ENCODE measurements around the gene VTI1A.
"Not testable (repeated sequence)": the region's sequence is repeated elsewhere in the genome, so short reads cannot be mapped to it uniquely, and the experiment has no call there.

VTI1A gene

GRCh38 chr10:112461029-112461887 lies 14.2 kb downstream of the VTI1A start:
- ChIA-PET POLR2A (interaction anchor here (0.5 kb wide), 1 partner anchor 82 kb away, joined by 7 read pairs; no protein-coding TSS in a partner anchor), CTCF (interaction anchor here (0.8 to 3.8 kb wide), 7 partner anchors 8 to 26 kb away, joined by 3 to 31 read pairs (median 4); no protein-coding TSS in a partner anchor)
- no peak for DNase-seq (ENCODE audit: extremely low spot score)

GRCh38 chr10:112464074-112464473 lies 17.1 kb downstream of the VTI1A start:
- DNase-seq (ENCODE audit: extremely low spot score); POLR2A ChIA-PET: not testable (repeated sequence)
- CTCF ChIA-PET = interaction anchor here (1.0 to 2.0 kb wide), 5 partner anchors 8 to 18 kb away, joined by 3 to 13 read pairs (median 5); partner anchors contain the start of genes VTI1A and ZDHHC6

More at GRCh38 chr10:112461029-112461887, 14.2 kb downstream of the VTI1A start:
- no peak for TF ChIP-seq CTCF (IDR thresholded peaks at IDR 0.05; ENCODE audit: control extremely low read depth, extremely low read depth, low read depth, missing control alignments)

GRCh38 chr10:112465299-112465883 lies 18.4 kb downstream of the VTI1A start:
- CTCF ChIA-PET = interaction anchor here (0.9 to 1.3 kb wide), 4 partner anchors 9 to 328 kb away, joined by 3 to 6 read pairs (median 4); no protein-coding TSS in a partner anchor
- POLR2A ChIA-PET = no interaction called here
- DNase-seq (ENCODE audit: extremely low spot score) = no peak
- TF ChIP-seq CTCF (IDR thresholded peaks at IDR 0.05; ENCODE audit: control extremely low read depth, extremely low read depth, low read depth, missing control alignments) = no peak

- TF ChIP-seq CTCF (IDR thresholded peaks at IDR 0.05; ENCODE audit: control extremely low read depth, extremely low read depth, low read depth, missing control alignments) = no peak
- ChIA-PET CTCF (interaction anchor here (0.9 to 1.4 kb wide), 2 partner anchors 10 kb away, joined by 3 to 4 read pairs; no protein-coding TSS in a partner anchor), POLR2A (no interaction called here)
- no peak for DNase-seq (ENCODE audit: extremely low spot score)
Measured at GRCh38 chr10:112466802-112467201, 19.8 kb downstream of the VTI1A start.

GRCh38 chr10:112467541-112468075 lies 20.6 kb downstream of the VTI1A start:
- CTCF ChIA-PET = interaction anchor here (0.9 to 1.4 kb wide), 3 partner anchors 9 to 11 kb away, joined by 3 to 4 read pairs (median 4); no protein-coding TSS in a partner anchor
- POLR2A ChIA-PET = no interaction called here
- no peak for DNase-seq (ENCODE audit: extremely low spot score)
- no peak for TF ChIP-seq CTCF (IDR thresholded peaks at IDR 0.05; ENCODE audit: control extremely low read depth, extremely low read depth, low read depth, missing control alignments)

GRCh38 chr10:112471878-112472487 lies 25.0 kb downstream of the VTI1A start:
- ChIA-PET CTCF (interaction anchor here (0.6 to 5.3 kb wide), 48 partner anchors 9 to 1092 kb away, joined by 3 to 31 read pairs (median 5); partner anchors contain the start of genes VTI1A and ZDHHC6), POLR2A (no interaction called here)
- DNase-seq (ENCODE audit: extremely low spot score) = peak; percentile 65
- peak; percentile 59 for TF ChIP-seq CTCF (IDR thresholded peaks at IDR 0.05; ENCODE audit: control extremely low read depth, extremely low read depth, low read depth, missing control alignments)
